GM12878 (cell line): ENCODE results near the gene TRAF3IP1. TPM values are rescaled to one million over a fixed set of nuclear protein-coding genes. Genes with fewer than 3 reads are reported as not detected.

ENCODE experiments used
- ATAC-seq: fragments of 200-7000 bp; cut with Tn5 transposase; 3 replicates; pipeline ENCODE4 v1.9.1; 2020; ENCODE audit warnings: mild to moderate bottlenecking, moderate library complexity
- BruUV-seq: library from RNA; stranded (reverse); fragments of 400-500 nt; replicated peaks from 2 replicates; lab custom pipeline; 2021; lab: Mats Ljungman, UMichigan
- CTCF ChIA-PET: fragments of 300-600 bp; sonication (Branson Sonifier 250); formaldehyde crosslinking; extraction: SDS; loops from one replicate; lab custom pipeline; 2021; ENCODE audit warnings: inconsistent platforms; lab: Yijun Ruan, JAX
- POLR2A ChIA-PET: fragments of 350-600 bp; formaldehyde crosslinking; extraction: SDS; loops from one replicate; lab custom pipeline; 2021; ENCODE audit warnings: inconsistent platforms; lab: Charles Lee
- RAD21 ChIA-PET: fragments of 300-600 bp; sonication (Branson Sonifier 250); formaldehyde crosslinking; loops from one replicate; lab custom pipeline; 2023; ENCODE audit warnings: antibody characterized with exemption; ENCODE audit not compliant: unreplicated experiment; lab: Charles Lee
- SMC1A ChIA-PET: fragments of 300-600 bp; sonication (Branson Sonifier 250); formaldehyde crosslinking; loops from one replicate; lab custom pipeline; 2023; ENCODE audit not compliant: unreplicated experiment, uncharacterized antibody; lab: Charles Lee
- DNase-seq: peaks from one replicate; pipeline ENCODE4 v3.0.0-alpha.2; 2011; ENCODE audit warnings: low read depth, low spot score
- FAIRE-seq: peaks from 3 replicates; lab custom pipeline; 2011; peaks lifted over from hg19 to GRCh38; lab: Jason Lieb, UNC
- H2AFZ ChIP-seq: 2 replicates; pipeline ENCODE4 v1.6.0; 2011; ENCODE audit warnings: low read depth, low read length, control low read depth; ENCODE audit not compliant: control insufficient read depth
- H3K27ac ChIP-seq: 2 replicates; pipeline ENCODE4 v1.5.1; 2011; ENCODE audit warnings: control low read depth; ENCODE audit not compliant: control insufficient read depth, insufficient read depth
- H3K27me3 ChIP-seq, 2 experiments: replicated peaks in 1 of 2; 2 replicates each; pipeline versions ENCODE4 v1.6.0 to v1.6.1; 2011; ENCODE audit warnings: low read length in 1 of 2; ENCODE audit not compliant: control insufficient read depth in 2 of 2, insufficient read depth in 2 of 2
- H3K36me3 ChIP-seq, 2 experiments: 2 replicates each; pipeline ENCODE4 v1.5.1; 2011; ENCODE audit warnings: low read length in 1 of 2; ENCODE audit not compliant: control insufficient read depth in 2 of 2, insufficient read depth in 2 of 2
- H3K4me1 ChIP-seq: 2 replicates; pipeline ENCODE4 v1.6.1; 2011; ENCODE audit warnings: mild to moderate bottlenecking, low read length, moderate library complexity, mixed read lengths; ENCODE audit not compliant: control insufficient read depth, insufficient read depth
- H3K4me2 ChIP-seq: 2 replicates; pipeline ENCODE4 v1.6.0; 2011; ENCODE audit warnings: control low read depth; ENCODE audit not compliant: control insufficient read depth, insufficient read depth
- H3K4me3 ChIP-seq: fragments of 200-600 bp; sonication (generic); 2 replicates; pipeline ENCODE4 v1.5.1; 2016
- H3K79me2 ChIP-seq: 2 replicates; pipeline ENCODE4 v1.6.0; 2011; ENCODE audit warnings: low read length; ENCODE audit not compliant: control insufficient read depth, insufficient read depth
- H3K9ac ChIP-seq: 2 replicates; pipeline ENCODE4 v1.8.0; 2011; ENCODE audit warnings: low read length, control low read depth, mixed read lengths; ENCODE audit not compliant: control insufficient read depth, insufficient read depth
- H3K9me3 ChIP-seq: replicated peaks from 3 replicates; pipeline ENCODE4 v1.5.1; 2011; ENCODE audit warnings: mild to moderate bottlenecking, low read length; ENCODE audit not compliant: control insufficient read depth, insufficient read depth
- H4K20me1 ChIP-seq: 2 replicates; pipeline ENCODE4 v1.6.0; 2011; ENCODE audit not compliant: control insufficient read depth, insufficient read depth
- BMI1 ChIP-seq: fragments of 450-650 bp; IDR thresholded peaks from 2 replicates; pipeline ENCODE4 v1.6.1; 2016; ENCODE audit warnings: mild to moderate bottlenecking, moderate library complexity, borderline replicate concordance
- ESRRA ChIP-seq: IDR thresholded peaks from 2 replicates; pipeline ENCODE4 v1.6.1; 2012; ENCODE audit warnings: mild to moderate bottlenecking, low read length, improper control_type of control experiment
- HDGF ChIP-seq: fragments of 450-650 bp; IDR thresholded peaks from 2 replicates; pipeline ENCODE4 v1.6.1; 2016; ENCODE audit warnings: antibody characterized with exemption
- HSF1 ChIP-seq: fragments of 150-350 bp; IDR thresholded peaks from 2 replicates; pipeline ENCODE4 v1.6.1; 2014; ENCODE audit warnings: mild to moderate bottlenecking, low read depth, low read length
- POLR2A ChIP-seq: IDR thresholded peaks from 2 replicates; pipeline ENCODE4 v1.6.1; 2011; ENCODE audit warnings: low read depth, mild to moderate bottlenecking, low read length
- PRDM15 ChIP-seq: fragments of 450-650 bp; formaldehyde crosslinking; IDR thresholded peaks from 2 replicates; pipeline ENCODE4 v1.4.0; 2020; ENCODE audit warnings: mild to moderate bottlenecking, moderate library complexity
- SUPT20H ChIP-seq: IDR thresholded peaks from 2 replicates; pipeline ENCODE4 v1.6.1; 2011; ENCODE audit warnings: low read depth, mild to moderate bottlenecking, low read length, moderate library complexity, borderline replicate concordance; ENCODE audit not compliant: control insufficient read depth
- WRNIP1 ChIP-seq: IDR thresholded peaks from 2 replicates; pipeline ENCODE4 v1.6.1; 2011; ENCODE audit warnings: low read depth, low read length, improper control_type of control experiment, borderline replicate concordance
- ZBTB11 ChIP-seq: fragments of 450-650 bp; formaldehyde crosslinking; IDR thresholded peaks from 2 replicates; pipeline ENCODE4 v1.5.0; 2022; ENCODE audit warnings: mild to moderate bottlenecking, missing genetic modification characterization
- WGBS: methylation state at CpG from one replicate; pipeline ENCODE4 v1.1.6; 2016; ENCODE audit warnings: low lambda C conversion rate; ENCODE audit not compliant: insufficient replicate concordance, insufficient coverage; ENCODE audit errors: missing lambda C conversion rate; 5-methylcytosine and 5-hydroxymethylcytosine counted together
- in situ Hi-C: fragments of 300-500 bp; cut with MboI; formaldehyde crosslinking; loops from 9 replicates; pipeline ENCODE4 v1.14.3; 2018; ENCODE audit warnings: mixed read lengths
- intact Hi-C: fragments of 100-400 bp; cut with micrococcal nuclease; formaldehyde crosslinking; loops from one replicate; pipeline ENCODE4 v1.14.2; 2022; ENCODE audit not compliant: unreplicated experiment
- polyA plus RNA-seq, 11 experiments: library from polyadenylated mRNA; depleted of rRNA in 4 of 11; unstranded in 6 of 11; stranded (reverse) in 5 of 11; fragments of >200 nt; fragmentation: Nextera tagmentation in 4 of 11; fragmentation: Illumina TruSeq in 1 of 11; extraction: Ambion mirVana in 4 of 11; extraction: Trizol in 1 of 11; gene quantifications; 1 replicate in 1 of 11; 2 replicates in 10 of 11; pipeline versions ENCODE4 v1.2.1 to v1.2.3, GENCODE V29; 2011 to 2016; ENCODE audit warnings: inconsistent platforms in 2 of 11, missing spikeins in 2 of 11, low read depth in 1 of 11
- total RNA-seq, 4 experiments: library from RNA; depleted of rRNA in 3 of 4; stranded (reverse); fragments of >200 nt in 3 of 4; fragmentation: Illumina TruSeq in 1 of 4; extraction: Trizol in 1 of 4; gene quantifications; 2 replicates each; pipeline versions ENCODE4 v1.2.1 to v1.2.3, GENCODE V29; 2013 to 2021

Gene TRAF3IP1
- total and polyA plus RNA-seq, 10 of the 15 experiments (the other 5 are each of a cell fraction or from before 2014, with no cell fraction given): 1.6 to 7.5 (median 3.6) TPM

- no peak for DNase-seq
- SMC1A ChIA-PET: no interaction called here
- Histone ChIP-seq H4K20me1 (no peaks in the 10 kb centered on the region), H3K27me3 (no peaks in the 10 kb centered on the region), H3K4me2 (no peak overlapping the region), H3K36me3 (no peaks in the 10 kb centered on the region; a peak in 2 of 4 replicates), H3K4me1 (peaks cover 7% of the 10 kb centered on the region), H3K4me3 (no peak overlapping the region), H3K9ac (no peak overlapping the region), H3K27ac (no peak overlapping the region)
- POLR2A ChIA-PET: no interaction called here
- intact Hi-C loops: no loop called here
- in situ Hi-C loops: no loop called here
- CTCF ChIA-PET: no interaction called here
- TF ChIP-seq PRDM15 (CRISPR knock-in tag): no peak
- TF ChIP-seq ESRRA: no peak
- TF ChIP-seq POLR2A: no peak
- no peak for TF ChIP-seq HSF1
- no peak for TF ChIP-seq WRNIP1
- no peak for TF ChIP-seq SUPT20H
- no peak for TF ChIP-seq ZBTB11 (CRISPR knock-in tag)
- TF ChIP-seq HDGF: no peak
- no peak for TF ChIP-seq BMI1
- TF ChIP-seq, all 136 proteins: peak for 0
- Histone ChIP-seq H2AFZ (no peak overlapping the region), H3K9me3 (no peaks in the 10 kb centered on the region), H3K79me2 (no peaks in the 10 kb centered on the region; the same call in 1 of the 2 replicates)
- WGBS: 75% methylated on average over 9 of the region's 9 CpGs
- BruUV-seq: no TSS peak
- ATAC-seq: no peak
- no peak for FAIRE-seq
- RAD21 ChIA-PET: no interaction called here
These were observed 5.4 kb downstream of the TRAF3IP1 start for GRCh38 chr2:238325694-238326093.
